ENCODE measurements around the gene SMARCD2. TPM values are rescaled to one million over a fixed set of nuclear protein-coding genes. Genes with fewer than 3 reads are reported as not detected.
"Not testable (repeated sequence)": the region's sequence is repeated elsewhere in the genome, so short reads cannot be mapped to it uniquely, and the experiment has no call there.

Gene SMARCD2
- total RNA-seq, 2 donors from 2014 or later: 77.2 to 124 TPM

GRCh38 chr17:63845509-63845908 is 3.0 kb upstream of the SMARCD2 start:
- DNase-seq: no peak
- no peak overlapping the region for H3K4me3 ChIP-seq
- no peak for TF ChIP-seq CTCF (IDR thresholded peaks at IDR 0.05)
- intact Hi-C loops (cut with DNase I): no loop called here
- no peaks in the 10 kb centered on the region for H3K27me3 ChIP-seq
- peaks cover 9% of the 10 kb centered on the region for H3K4me1 ChIP-seq
- no peak overlapping the region for H3K27ac ChIP-seq
- H3K9me3 ChIP-seq: no peaks in the 10 kb centered on the region
- H3K9ac ChIP-seq (ENCODE audit: low read depth in 2 of 2, low read length in 2 of 2): no peak overlapping the region
- no peaks in the 10 kb centered on the region for H3K36me3 ChIP-seq

- Histone ChIP-seq H3K4me1 (peaks cover 16% of the 10 kb centered on the region), H3K27ac (peak overlapping the region; percentile 92), H3K9me3 (no peaks in the 10 kb centered on the region), H3K9ac (ENCODE audit: low read depth in 2 of 2, low read length in 2 of 2) (no peak overlapping the region), H3K27me3 (no peaks in the 10 kb centered on the region), H3K4me3 (no peak overlapping the region), H3K36me3 (no peaks in the 10 kb centered on the region)
- no peak for DNase-seq
- intact Hi-C loops (cut with DNase I): no loop called here
- TF ChIP-seq CTCF (IDR thresholded peaks at IDR 0.05): no peak
Observed at GRCh38 chr17:63843910-63844677, 1.6 kb upstream of the SMARCD2 start.

GRCh38 chr17:63843387-63843888 is 953 bp upstream of the SMARCD2 start:
- DNase-seq; intact Hi-C loops (cut with DNase I); H3K9me3 ChIP-seq; H3K27me3 ChIP-seq; H3K36me3 ChIP-seq: not testable (repeated sequence)
- peak overlapping the region; percentile 52 to 55 for H3K9ac ChIP-seq (ENCODE audit: low read depth in 2 of 2, low read length in 2 of 2)
- peak overlapping the region; percentile 92 for H3K27ac ChIP-seq
- peak overlapping the region; percentile 93 for H3K4me3 ChIP-seq
- H3K4me1 ChIP-seq: peaks cover 19% of the 10 kb centered on the region

GRCh38 chr17:63842173-63842539 is 329 bp downstream of the SMARCD2 start:
- DNase-seq: peak; percentile 53
- H3K36me3 ChIP-seq: no peaks in the 10 kb centered on the region
- H3K4me1 ChIP-seq: peaks cover 19% of the 10 kb centered on the region
- intact Hi-C loops (cut with DNase I): no loop called here
- peak overlapping the region; percentile 98 to 99 for H3K9ac ChIP-seq (ENCODE audit: low read depth in 2 of 2, low read length in 2 of 2)
- no peaks in the 10 kb centered on the region for H3K9me3 ChIP-seq
- H3K4me3 ChIP-seq: peak overlapping the region; percentile 93
- H3K27ac ChIP-seq: peak overlapping the region; percentile 92
- no peak for TF ChIP-seq CTCF (IDR thresholded peaks at IDR 0.05)
- H3K27me3 ChIP-seq: no peaks in the 10 kb centered on the region

GRCh38 chr17:63841350-63842172 is 924 bp downstream of the SMARCD2 start:
- no peaks in the 10 kb centered on the region for H3K27me3 ChIP-seq
- intact Hi-C loops (cut with DNase I): no loop called here
- TF ChIP-seq CTCF (IDR thresholded peaks at IDR 0.05): no peak
- no peaks in the 10 kb centered on the region for H3K9me3 ChIP-seq
- H3K4me3 ChIP-seq: peak overlapping the region; percentile 93
- peak overlapping the region; percentile 92 for H3K27ac ChIP-seq
- DNase-seq: peak; percentile 70
- peaks cover 19% of the 10 kb centered on the region for H3K4me1 ChIP-seq
- H3K36me3 ChIP-seq: no peaks in the 10 kb centered on the region
- peak overlapping the region; percentile 98 to 99 for H3K9ac ChIP-seq (ENCODE audit: low read depth in 2 of 2, low read length in 2 of 2)
